B cell (primary cell): ENCODE measurements around the gene NCK1. TPM values are rescaled to one million over a fixed set of nuclear protein-coding genes. Genes with fewer than 3 reads are reported as not detected.
A peak's percentile ranks its signal among the peaks of the same experiment; 100 is the strongest.

Experiments
- ATAC-seq: fragments of 200-7000 bp; cut with Tn5 transposase; one replicate; pipeline ENCODE4 v1.10.0; 2021; ENCODE audit warnings: low read depth, mild to moderate bottlenecking, moderate number of reproducible peaks, moderate library complexity
- CTCF ChIA-PET: fragments of 350-600 bp; sonication (Branson Sonifier 250); formaldehyde crosslinking; loops from one replicate; lab custom pipeline; 2021; ENCODE audit warnings: antibody characterized with exemption, inconsistent platforms; lab: Charles Lee
- POLR2A ChIA-PET: fragments of 350-600 bp; sonication (Branson Sonifier 250); formaldehyde crosslinking; loops from one replicate; lab custom pipeline; 2021; ENCODE audit warnings: antibody characterized with exemption; lab: Charles Lee
- DNase-seq: peaks from one replicate; pipeline ENCODE4 v3.0.0; 2013
- H2AFZ ChIP-seq: 2 replicates; pipeline ENCODE4 v1.6.1; 2012; ENCODE audit warnings: mild to moderate bottlenecking, low read depth, low read length; ENCODE audit not compliant: insufficient read depth, poor library complexity, severe bottlenecking
- H3K27ac ChIP-seq, 2 donors: 1 replicate in 1 of 2; 2 replicates in 1 of 2; pipeline ENCODE4 v1.5.1; 2012 to 2013; ENCODE audit warnings: low read length in 2 of 2, mild to moderate bottlenecking in 2 of 2, moderate library complexity in 1 of 2
- H3K27me3 ChIP-seq, 4 experiments: fragments of 200-600 bp in 1 of 4; sonication (generic) in 1 of 4; replicated peaks in 1 of 4; 1 replicate in 2 of 4; 2 replicates in 2 of 4; pipeline versions ENCODE4 v1.6.1 to v1.7.0; 2013 to 2016; ENCODE audit warnings: low read length in 3 of 4, mild to moderate bottlenecking in 2 of 4, mixed read lengths in 1 of 4, moderate library complexity in 1 of 4; ENCODE audit not compliant: insufficient read depth in 4 of 4, control insufficient read depth in 3 of 4; ENCODE audit errors: control extremely low read depth in 1 of 4
- H3K36me3 ChIP-seq, 2 experiments: replicated peaks in 1 of 2; 1 replicate in 1 of 2; 2 replicates in 1 of 2; pipeline versions ENCODE4 v1.6.1 to v1.7.1; 2013; ENCODE audit warnings: low read length in 1 of 2; ENCODE audit not compliant: insufficient read depth in 2 of 2, control insufficient read depth in 1 of 2; ENCODE audit errors: control extremely low read depth in 1 of 2, extremely low read depth in 1 of 2
- H3K4me1 ChIP-seq, 2 donors: fragments of 200-600 bp in 1 of 2; sonication (generic) in 1 of 2; 1 replicate in 1 of 2; 2 replicates in 1 of 2; pipeline versions ENCODE4 v1.5.1 to v1.6.1; 2013 to 2017; ENCODE audit warnings: low read length in 2 of 2; ENCODE audit not compliant: control insufficient read depth in 2 of 2, insufficient read depth in 2 of 2
- H3K4me2 ChIP-seq: replicated peaks from 2 replicates; pipeline ENCODE3; 2012; ENCODE audit warnings: mild to moderate bottlenecking, low read depth, low read length; ENCODE audit not compliant: poor library complexity, severe bottlenecking
- H3K4me3 ChIP-seq, 5 experiments: fragments of 200-600 bp in 1 of 5; sonication (generic) in 1 of 5; 1 replicate in 3 of 5; 2 replicates in 2 of 5; pipeline versions ENCODE4 v1.5.1 to v1.7.0; 2011 to 2016; ENCODE audit warnings: low read length in 4 of 5, mild to moderate bottlenecking in 4 of 5, low read depth in 2 of 5, control low read depth in 1 of 5, moderate library complexity in 1 of 5; ENCODE audit not compliant: insufficient read depth in 1 of 5; ENCODE audit errors: control extremely low read depth in 1 of 5, extremely low read depth in 1 of 5
- H3K79me2 ChIP-seq: fragments of 200-600 bp; sonication (generic); one replicate; pipeline ENCODE4 v1.6.0; 2016; ENCODE audit warnings: low read length; ENCODE audit not compliant: control insufficient read depth, insufficient read depth
- H3K9ac ChIP-seq: fragments of 200-600 bp; sonication (generic); 2 replicates; pipeline ENCODE4 v1.6.1; 2017; ENCODE audit warnings: mild to moderate bottlenecking, low read length, moderate library complexity
- H3K9me3 ChIP-seq, 3 donors: one replicate each; pipeline versions ENCODE4 v1.6.1 to v1.7.1; 2013; ENCODE audit warnings: low read length in 2 of 3; ENCODE audit not compliant: control insufficient read depth in 2 of 3, insufficient read depth in 1 of 3; ENCODE audit errors: control extremely low read depth in 1 of 3
- H4K20me1 ChIP-seq: 2 replicates; pipeline ENCODE4 v1.6.0; 2012; ENCODE audit warnings: mild to moderate bottlenecking, low read length; ENCODE audit not compliant: insufficient read depth, control insufficient read depth, poor library complexity, severe bottlenecking
- H3K27ac Mint-ChIP-seq: one replicate; pipeline ENCODE4 v1.8.0; 2021; ENCODE audit warnings: mixed read lengths
- H3K27me3 Mint-ChIP-seq: one replicate; pipeline ENCODE4 v1.8.0; 2021; ENCODE audit warnings: mixed read lengths
- H3K4me1 Mint-ChIP-seq: one replicate; pipeline ENCODE4 v1.8.0; 2021; ENCODE audit warnings: mixed read lengths
- H3K4me3 Mint-ChIP-seq: one replicate; pipeline ENCODE4 v1.8.0; 2021; ENCODE audit warnings: mixed read lengths
- H3K9me3 Mint-ChIP-seq: one replicate; pipeline ENCODE4 v1.8.0; 2022; ENCODE audit warnings: mixed read lengths; ENCODE audit not compliant: insufficient read depth
- CTCF ChIP-seq: fragments of 200-600 bp; IDR thresholded peaks from one replicate; pipeline ENCODE4 v1.8.0; 2022; ENCODE audit warnings: antibody characterized with exemption, mild to moderate bottlenecking
- EZH2 ChIP-seq: IDR thresholded peaks from 2 replicates; pipeline ENCODE4 v1.6.1; 2012; ENCODE audit warnings: borderline replicate concordance, low read depth, mild to moderate bottlenecking, moderate library complexity, low read length; ENCODE audit not compliant: insufficient read depth, poor library complexity, severe bottlenecking
- WGBS: methylation state at CpG from one replicate; pipeline ENCODE4 v1.1.5; 2013; ENCODE audit warnings: missing lambda C conversion rate; ENCODE audit not compliant: insufficient coverage; 5-methylcytosine and 5-hydroxymethylcytosine counted together
- intact Hi-C: fragments of 100-400 bp; cut with micrococcal nuclease; formaldehyde crosslinking; loops from one replicate; pipeline ENCODE4 v1.10.0; 2022
- polyA plus RNA-seq: library from polyadenylated mRNA; depleted of rRNA; stranded (reverse); fragments of >200 nt; gene quantifications from 2 replicates; pipeline ENCODE4 v1.2.3, GENCODE V29; 2012
- total RNA-seq, 2 donors: library from RNA; stranded (reverse); fragments of 120-200 nt in 1 of 2; gene quantifications; 1 replicate in 1 of 2; 2 replicates in 1 of 2; pipeline versions ENCODE4 v1.2.3 to v1.2.4, GENCODE V29; 2013 to 2022

The NCK1 gene
- total and polyA plus RNA-seq, 2 donors (not counting 1 experiment from before 2014, with no cell fraction given): 12.6 to 32.4 TPM

- ChIA-PET POLR2A (interaction anchor here (0.6 kb wide), 1 partner anchor 12 kb away, joined by 6 read pairs; no protein-coding TSS in a partner anchor), CTCF (interaction anchor here (0.5 to 2.6 kb wide), 4 partner anchors 22 to 198 kb away, joined by 3 to 11 read pairs (median 5); partner anchors contain the start of gene STAG1)
- intact Hi-C loops: no loop called here
- Mint-ChIP-seq H3K27me3 (no peaks in the 10 kb centered on the region), H3K9me3 (no peaks in the 10 kb centered on the region), H3K4me3 (peak overlapping the region; percentile 18), H3K4me1 (peaks cover 47% of the 10 kb centered on the region), H3K27ac (peak overlapping the region; percentile 50)
- Histone ChIP-seq H3K36me3 (peaks cover 8 to 9% of the 10 kb centered on the region in 2 experiments), H3K4me1 (peaks cover 17 to 29% of the 10 kb centered on the region in 2 donors), H3K4me2 (peak overlapping the region; percentile 49), H2AFZ (no peak overlapping the region), H3K79me2 (no peaks in the 10 kb centered on the region), H3K9me3 (no peaks in the 10 kb centered on the region), H3K4me3 (no peak overlapping the region), H3K27me3 (no peaks in the 10 kb centered on the region), H3K27ac (peak overlapping the region in 1 of 2 donors; percentile 31), H3K9ac (peak overlapping the region; percentile 18), H4K20me1 (no peaks in the 10 kb centered on the region)
- no CpG with 5 or more reads among the region's 1 CpG for WGBS
- no peak for TF ChIP-seq EZH2
- TF ChIP-seq CTCF: no peak
- DNase-seq (no peak), ATAC-seq (no peak)
These were observed 88.6 kb downstream of the NCK1 start for GRCh38 chr3:136950623-136951022.

GRCh38 chr3:136952292-136952691, 90.3 kb downstream of the NCK1 start:
- Histone ChIP-seq H3K4me1 (peaks cover 17 to 29% of the 10 kb centered on the region in 2 donors), H3K36me3 (no peaks in the 10 kb centered on the region), H2AFZ (no peak overlapping the region), H3K9me3 (no peaks in the 10 kb centered on the region), H3K4me3 (no peak overlapping the region), H3K79me2 (no peaks in the 10 kb centered on the region), H3K9ac (no peak overlapping the region), H3K27ac (no peak overlapping the region), H3K27me3 (no peaks in the 10 kb centered on the region), H4K20me1 (no peaks in the 10 kb centered on the region), H3K4me2 (no peak overlapping the region)
- CTCF ChIA-PET: interaction anchor here (2.6 kb wide), 1 partner anchor 61 kb away, joined by 11 read pairs; no protein-coding TSS in a partner anchor
- Mint-ChIP-seq H3K4me1 (peaks cover 43% of the 10 kb centered on the region), H3K27me3 (no peaks in the 10 kb centered on the region), H3K9me3 (no peaks in the 10 kb centered on the region), H3K27ac (no peak overlapping the region), H3K4me3 (no peak overlapping the region)
- ATAC-seq (no peak), DNase-seq (no peak)
- no peak for TF ChIP-seq EZH2
- TF ChIP-seq CTCF: no peak
- POLR2A ChIA-PET: no interaction called here
- WGBS: no CpG with 5 or more reads among the region's 1 CpG
- intact Hi-C loops: no loop called here
